GM12878 (cell line): ENCODE data around the gene MRPL23. TPM values are rescaled to one million over a fixed set of nuclear protein-coding genes. Genes with fewer than 3 reads are reported as not detected.

Source experiments
- ATAC-seq: fragments of 200-7000 bp; cut with Tn5 transposase; 3 replicates; pipeline ENCODE4 v1.9.1; 2020; ENCODE audit warnings: mild to moderate bottlenecking, moderate library complexity
- BruUV-seq: library from RNA; stranded (reverse); fragments of 400-500 nt; replicated peaks from 2 replicates; lab custom pipeline; 2021; lab: Mats Ljungman, UMichigan
- CTCF ChIA-PET: fragments of 300-600 bp; sonication (Branson Sonifier 250); formaldehyde crosslinking; extraction: SDS; loops from one replicate; lab custom pipeline; 2021; ENCODE audit warnings: inconsistent platforms; lab: Yijun Ruan, JAX
- POLR2A ChIA-PET: fragments of 350-600 bp; formaldehyde crosslinking; extraction: SDS; loops from one replicate; lab custom pipeline; 2021; ENCODE audit warnings: inconsistent platforms; lab: Charles Lee
- RAD21 ChIA-PET: fragments of 300-600 bp; sonication (Branson Sonifier 250); formaldehyde crosslinking; loops from one replicate; lab custom pipeline; 2023; ENCODE audit warnings: antibody characterized with exemption; ENCODE audit not compliant: unreplicated experiment; lab: Charles Lee
- SMC1A ChIA-PET: fragments of 300-600 bp; sonication (Branson Sonifier 250); formaldehyde crosslinking; loops from one replicate; lab custom pipeline; 2023; ENCODE audit not compliant: unreplicated experiment, uncharacterized antibody; lab: Charles Lee
- DNase-seq: peaks from one replicate; pipeline ENCODE4 v3.0.0-alpha.2; 2011; ENCODE audit warnings: low read depth, low spot score
- FAIRE-seq: peaks from 3 replicates; lab custom pipeline; 2011; peaks lifted over from hg19 to GRCh38; lab: Jason Lieb, UNC
- H2AFZ ChIP-seq: 2 replicates; pipeline ENCODE4 v1.6.0; 2011; ENCODE audit warnings: low read depth, low read length, control low read depth; ENCODE audit not compliant: control insufficient read depth
- H3K27ac ChIP-seq: 2 replicates; pipeline ENCODE4 v1.5.1; 2011; ENCODE audit warnings: control low read depth; ENCODE audit not compliant: control insufficient read depth, insufficient read depth
- H3K27me3 ChIP-seq, 2 experiments: replicated peaks in 1 of 2; 2 replicates each; pipeline versions ENCODE4 v1.6.0 to v1.6.1; 2011; ENCODE audit warnings: low read length in 1 of 2; ENCODE audit not compliant: control insufficient read depth in 2 of 2, insufficient read depth in 2 of 2
- H3K36me3 ChIP-seq, 2 experiments: 2 replicates each; pipeline ENCODE4 v1.5.1; 2011; ENCODE audit warnings: low read length in 1 of 2; ENCODE audit not compliant: control insufficient read depth in 2 of 2, insufficient read depth in 2 of 2
- H3K4me1 ChIP-seq: 2 replicates; pipeline ENCODE4 v1.6.1; 2011; ENCODE audit warnings: mild to moderate bottlenecking, low read length, moderate library complexity, mixed read lengths; ENCODE audit not compliant: control insufficient read depth, insufficient read depth
- H3K4me2 ChIP-seq: 2 replicates; pipeline ENCODE4 v1.6.0; 2011; ENCODE audit warnings: control low read depth; ENCODE audit not compliant: control insufficient read depth, insufficient read depth
- H3K4me3 ChIP-seq: fragments of 200-600 bp; sonication (generic); 2 replicates; pipeline ENCODE4 v1.5.1; 2016
- H3K79me2 ChIP-seq: 2 replicates; pipeline ENCODE4 v1.6.0; 2011; ENCODE audit warnings: low read length; ENCODE audit not compliant: control insufficient read depth, insufficient read depth
- H3K9ac ChIP-seq: 2 replicates; pipeline ENCODE4 v1.8.0; 2011; ENCODE audit warnings: low read length, control low read depth, mixed read lengths; ENCODE audit not compliant: control insufficient read depth, insufficient read depth
- H3K9me3 ChIP-seq: replicated peaks from 3 replicates; pipeline ENCODE4 v1.5.1; 2011; ENCODE audit warnings: mild to moderate bottlenecking, low read length; ENCODE audit not compliant: control insufficient read depth, insufficient read depth
- H4K20me1 ChIP-seq: 2 replicates; pipeline ENCODE4 v1.6.0; 2011; ENCODE audit not compliant: control insufficient read depth, insufficient read depth
- IKZF1 ChIP-seq: fragments of 450-650 bp; conservative IDR thresholded peaks from 2 replicates; pipeline ENCODE4 v1.6.1; 2017; ENCODE audit warnings: antibody characterized with exemption, mild to moderate bottlenecking
- MTA3 ChIP-seq: IDR thresholded peaks from 2 replicates; pipeline ENCODE4 v1.6.1; 2012; ENCODE audit warnings: low read length, inconsistent platforms, borderline replicate concordance
- NFYA ChIP-seq: IDR thresholded peaks from 2 replicates; pipeline ENCODE4 v1.6.1; 2011; ENCODE audit warnings: low read depth, mild to moderate bottlenecking, low read length, improper control_type of control experiment, borderline replicate concordance
- NKRF ChIP-seq: fragments of 450-650 bp; conservative IDR thresholded peaks from 2 replicates; pipeline ENCODE4 v1.6.1; 2017; ENCODE audit warnings: mild to moderate bottlenecking, moderate library complexity
- RELB ChIP-seq: fragments of 450-650 bp; IDR thresholded peaks from 2 replicates; pipeline ENCODE4 v1.6.1; 2017; ENCODE audit warnings: low read depth, mild to moderate bottlenecking, moderate library complexity
- SUZ12 ChIP-seq: fragments of 200-600 bp; sonication (generic); IDR thresholded peaks from one replicate; pipeline ENCODE4 v1.6.1; 2018; ENCODE audit warnings: antibody characterized with exemption, mild to moderate bottlenecking; ENCODE audit not compliant: unreplicated experiment
- TAF1 ChIP-seq: IDR thresholded peaks from 2 replicates; pipeline ENCODE4 v1.6.1; 2011; ENCODE audit warnings: mild to moderate bottlenecking, low read depth, low read length, borderline replicate concordance
- YY1 ChIP-seq: IDR thresholded peaks from 2 replicates; pipeline ENCODE4 v1.6.1; 2011; ENCODE audit warnings: low read depth, mild to moderate bottlenecking, low read length
- ZNF622 ChIP-seq: fragments of 450-650 bp; IDR thresholded peaks from 2 replicates; pipeline ENCODE4 v1.6.1; 2017; ENCODE audit warnings: mild to moderate bottlenecking, inconsistent platforms
- WGBS: methylation state at CpG from one replicate; pipeline ENCODE4 v1.1.6; 2016; ENCODE audit warnings: low lambda C conversion rate; ENCODE audit not compliant: insufficient replicate concordance, insufficient coverage; ENCODE audit errors: missing lambda C conversion rate; 5-methylcytosine and 5-hydroxymethylcytosine counted together
- in situ Hi-C: fragments of 300-500 bp; cut with MboI; formaldehyde crosslinking; loops from 9 replicates; pipeline ENCODE4 v1.14.3; 2018; ENCODE audit warnings: mixed read lengths
- intact Hi-C: fragments of 100-400 bp; cut with micrococcal nuclease; formaldehyde crosslinking; loops from one replicate; pipeline ENCODE4 v1.14.2; 2022; ENCODE audit not compliant: unreplicated experiment
- polyA plus RNA-seq, 11 experiments: library from polyadenylated mRNA; depleted of rRNA in 4 of 11; unstranded in 6 of 11; stranded (reverse) in 5 of 11; fragments of >200 nt; fragmentation: Nextera tagmentation in 4 of 11; fragmentation: Illumina TruSeq in 1 of 11; extraction: Ambion mirVana in 4 of 11; extraction: Trizol in 1 of 11; gene quantifications; 1 replicate in 1 of 11; 2 replicates in 10 of 11; pipeline versions ENCODE4 v1.2.1 to v1.2.3, GENCODE V29; 2011 to 2016; ENCODE audit warnings: inconsistent platforms in 2 of 11, missing spikeins in 2 of 11, low read depth in 1 of 11
- total RNA-seq, 4 experiments: library from RNA; depleted of rRNA in 3 of 4; stranded (reverse); fragments of >200 nt in 3 of 4; fragmentation: Illumina TruSeq in 1 of 4; extraction: Trizol in 1 of 4; gene quantifications; 2 replicates each; pipeline versions ENCODE4 v1.2.1 to v1.2.3, GENCODE V29; 2013 to 2021
- TF ChIP-seq, protein P1 (sequence below): fragments of 450-650 bp; IDR thresholded peaks from 2 replicates; pipeline ENCODE4 v1.6.1; 2014; ENCODE audit warnings: mild to moderate bottlenecking

The MRPL23 gene
- total and polyA plus RNA-seq, 10 of the 15 experiments (the other 5 are each of a cell fraction or from before 2014, with no cell fraction given), result 1.6 to 207 (median 126) TPM

GRCh38 chr11:1964955-1965354, 17.8 kb downstream of the MRPL23 start:
- intact Hi-C loops, result no loop called here
- no peaks in the 10 kb centered on the region for H3K27me3 ChIP-seq
- H3K36me3 ChIP-seq, result no peaks in the 10 kb centered on the region
- ChIA-PET POLR2A (no interaction called here), CTCF (no interaction called here), SMC1A (no interaction called here), RAD21 (no interaction called here)
- no peaks in the 10 kb centered on the region for H3K9me3 ChIP-seq
- in situ Hi-C loops, result no loop called here
- FAIRE-seq (no peak), DNase-seq (no peak), ATAC-seq (no peak)
- no peak overlapping the region for H3K4me3 ChIP-seq
- H3K27ac ChIP-seq, result no peak overlapping the region
- no peaks in the 10 kb centered on the region for H3K4me1 ChIP-seq
- no peaks in the 10 kb centered on the region for H4K20me1 ChIP-seq
- TF ChIP-seq SUZ12, result no peak
- no peak for TF ChIP-seq RELB
- TF ChIP-seq, protein P1, sequence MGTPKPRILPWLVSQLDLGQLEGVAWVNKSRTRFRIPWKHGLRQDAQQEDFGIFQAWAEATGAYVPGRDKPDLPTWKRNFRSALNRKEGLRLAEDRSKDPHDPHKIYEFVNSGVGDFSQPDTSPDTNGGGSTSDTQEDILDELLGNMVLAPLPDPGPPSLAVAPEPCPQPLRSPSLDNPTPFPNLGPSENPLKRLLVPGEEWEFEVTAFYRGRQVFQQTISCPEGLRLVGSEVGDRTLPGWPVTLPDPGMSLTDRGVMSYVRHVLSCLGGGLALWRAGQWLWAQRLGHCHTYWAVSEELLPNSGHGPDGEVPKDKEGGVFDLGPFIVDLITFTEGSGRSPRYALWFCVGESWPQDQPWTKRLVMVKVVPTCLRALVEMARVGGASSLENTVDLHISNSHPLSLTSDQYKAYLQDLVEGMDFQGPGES, result no peak
- TF ChIP-seq NFYA, result no peak
- no peak for TF ChIP-seq IKZF1
- no peak for TF ChIP-seq ZNF622
- TF ChIP-seq TAF1, result no peak
- no peak for TF ChIP-seq NKRF
- no peak for TF ChIP-seq MTA3
- TF ChIP-seq YY1, result no peak
- no TSS peak for BruUV-seq
- H3K9ac ChIP-seq, result no peak overlapping the region
- H3K4me2 ChIP-seq, result no peak overlapping the region
- WGBS, result no CpG with 5 or more reads among the region's 20 CpGs
- no peaks in the 10 kb centered on the region for H3K79me2 ChIP-seq
- no peak overlapping the region for H2AFZ ChIP-seq
